Measurements from ENCODE around the gene CHAT.

The CHAT gene

DNA sequence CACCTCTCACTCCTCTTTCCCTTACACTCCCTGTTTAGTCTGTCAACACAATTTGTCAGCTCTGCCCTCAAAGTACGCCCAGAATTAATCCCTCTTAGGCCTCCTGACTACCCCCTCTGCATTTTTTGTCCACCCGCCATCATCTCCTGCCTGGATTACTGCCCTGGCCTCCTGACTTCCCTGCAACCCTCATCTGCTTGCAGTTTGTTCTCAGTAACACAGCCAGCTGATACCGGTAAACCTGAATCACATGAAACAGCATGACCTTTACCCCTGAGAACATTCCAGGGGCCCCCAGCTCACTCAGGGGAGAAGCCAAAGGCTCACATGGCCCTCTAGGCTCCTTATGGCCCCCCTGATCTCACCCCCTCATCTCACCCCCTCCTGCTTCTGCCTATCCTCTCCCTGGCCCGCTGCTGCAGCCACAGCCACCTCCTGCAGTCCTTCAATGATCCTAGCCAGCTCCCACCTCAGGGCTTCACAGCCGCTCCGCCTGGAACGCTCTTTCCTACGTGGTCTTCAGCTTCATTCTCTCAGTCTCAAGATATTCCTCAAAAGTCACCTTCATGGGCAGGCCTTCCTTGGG lies 74.5 kb downstream of the CHAT start:
- no peaks in the 10 kb centered on the region for H3K36me3 ChIP-seq (ENCODE audit: insufficient read depth, low read length)
- no peak overlapping the region for H3K4me2 ChIP-seq (ENCODE audit: low read depth, low read length, poor library complexity, severe bottlenecking)
- no peak overlapping the region for H3K9ac ChIP-seq (ENCODE audit: low read depth, low read length, poor library complexity, severe bottlenecking)
- H3K27me3 ChIP-seq (ENCODE audit: insufficient read depth, low read length, poor library complexity, severe bottlenecking) = no peaks in the 10 kb centered on the region
- H3K4me1 ChIP-seq (ENCODE audit: insufficient read depth, low read length, poor library complexity, severe bottlenecking) = no peaks in the 10 kb centered on the region
- no peaks in the 10 kb centered on the region for H3K79me2 ChIP-seq (ENCODE audit: insufficient read depth, low read length)
- no peaks in the 10 kb centered on the region for H3K9me2 ChIP-seq (replicated peaks; ENCODE audit: low read depth, low read length)
- H3K9me3 ChIP-seq (ENCODE audit: insufficient read depth, low read depth, low read length) = peaks cover 3% of the 10 kb centered on the region; the same call in 1 of the 2 replicates
- no peak overlapping the region for H3K4me3 ChIP-seq (ENCODE audit: low read length, poor library complexity, severe bottlenecking)
- TF ChIP-seq EZH2phosphoT487 (IDR thresholded peaks at IDR 0.05; ENCODE audit: borderline replicate concordance) = no peak
- TF ChIP-seq, protein P1, sequence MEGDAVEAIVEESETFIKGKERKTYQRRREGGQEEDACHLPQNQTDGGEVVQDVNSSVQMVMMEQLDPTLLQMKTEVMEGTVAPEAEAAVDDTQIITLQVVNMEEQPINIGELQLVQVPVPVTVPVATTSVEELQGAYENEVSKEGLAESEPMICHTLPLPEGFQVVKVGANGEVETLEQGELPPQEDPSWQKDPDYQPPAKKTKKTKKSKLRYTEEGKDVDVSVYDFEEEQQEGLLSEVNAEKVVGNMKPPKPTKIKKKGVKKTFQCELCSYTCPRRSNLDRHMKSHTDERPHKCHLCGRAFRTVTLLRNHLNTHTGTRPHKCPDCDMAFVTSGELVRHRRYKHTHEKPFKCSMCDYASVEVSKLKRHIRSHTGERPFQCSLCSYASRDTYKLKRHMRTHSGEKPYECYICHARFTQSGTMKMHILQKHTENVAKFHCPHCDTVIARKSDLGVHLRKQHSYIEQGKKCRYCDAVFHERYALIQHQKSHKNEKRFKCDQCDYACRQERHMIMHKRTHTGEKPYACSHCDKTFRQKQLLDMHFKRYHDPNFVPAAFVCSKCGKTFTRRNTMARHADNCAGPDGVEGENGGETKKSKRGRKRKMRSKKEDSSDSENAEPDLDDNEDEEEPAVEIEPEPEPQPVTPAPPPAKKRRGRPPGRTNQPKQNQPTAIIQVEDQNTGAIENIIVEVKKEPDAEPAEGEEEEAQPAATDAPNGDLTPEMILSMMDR (conservative IDR thresholded peaks at IDR 0.05; ENCODE audit: low read length) = no peak
- no peak overlapping the region for H2AFZ ChIP-seq (ENCODE audit: low read length)
- no peaks in the 10 kb centered on the region for H3F3A ChIP-seq (ENCODE audit: low read depth)
- H4K20me1 ChIP-seq (ENCODE audit: insufficient read depth, low read length, poor library complexity, severe bottlenecking) = no peaks in the 10 kb centered on the region

DNA sequence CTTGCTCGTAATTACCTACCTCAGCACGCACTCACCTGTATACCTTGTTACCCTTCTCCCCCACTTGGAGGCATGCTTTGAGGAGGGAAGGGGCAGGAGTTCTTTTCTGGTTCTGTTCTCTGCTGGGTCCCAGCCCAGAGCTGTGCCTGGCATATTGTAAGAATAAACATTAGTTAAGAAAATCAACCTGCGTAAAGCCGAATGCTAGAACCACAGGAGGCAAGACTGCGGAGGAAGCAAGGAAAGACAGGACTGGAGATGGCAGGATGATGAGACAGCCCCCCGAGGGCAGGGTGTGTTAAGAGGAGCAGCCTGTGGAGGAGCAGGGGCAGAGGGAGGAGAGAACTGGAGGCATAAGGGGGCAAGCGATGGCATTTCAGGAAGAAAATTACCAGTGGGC lies 75.1 kb downstream of the CHAT start:
- Histone ChIP-seq H3K9me2 (replicated peaks; ENCODE audit: low read depth, low read length) (no peaks in the 10 kb centered on the region), H3F3A (ENCODE audit: low read depth) (no peaks in the 10 kb centered on the region), H4K20me1 (ENCODE audit: insufficient read depth, low read length, poor library complexity, severe bottlenecking) (no peaks in the 10 kb centered on the region), H3K4me3 (ENCODE audit: low read length, poor library complexity, severe bottlenecking) (no peak overlapping the region), H3K9ac (ENCODE audit: low read depth, low read length, poor library complexity, severe bottlenecking) (no peak overlapping the region), H3K27me3 (ENCODE audit: insufficient read depth, low read length, poor library complexity, severe bottlenecking) (no peaks in the 10 kb centered on the region), H3K4me2 (ENCODE audit: low read depth, low read length, poor library complexity, severe bottlenecking) (no peak overlapping the region), H3K79me2 (ENCODE audit: insufficient read depth, low read length) (no peaks in the 10 kb centered on the region), H2AFZ (ENCODE audit: low read length) (no peak overlapping the region), H3K9me3 (ENCODE audit: insufficient read depth, low read depth, low read length) (peaks cover 3% of the 10 kb centered on the region; the same call in 1 of the 2 replicates), H3K36me3 (ENCODE audit: insufficient read depth, low read length) (no peaks in the 10 kb centered on the region), H3K4me1 (ENCODE audit: insufficient read depth, low read length, poor library complexity, severe bottlenecking) (no peaks in the 10 kb centered on the region)
- no peak for TF ChIP-seq EZH2phosphoT487 (IDR thresholded peaks at IDR 0.05; ENCODE audit: borderline replicate concordance)
- TF ChIP-seq, protein P1 (conservative IDR thresholded peaks at IDR 0.05; ENCODE audit: low read length) = no peak

DNA sequence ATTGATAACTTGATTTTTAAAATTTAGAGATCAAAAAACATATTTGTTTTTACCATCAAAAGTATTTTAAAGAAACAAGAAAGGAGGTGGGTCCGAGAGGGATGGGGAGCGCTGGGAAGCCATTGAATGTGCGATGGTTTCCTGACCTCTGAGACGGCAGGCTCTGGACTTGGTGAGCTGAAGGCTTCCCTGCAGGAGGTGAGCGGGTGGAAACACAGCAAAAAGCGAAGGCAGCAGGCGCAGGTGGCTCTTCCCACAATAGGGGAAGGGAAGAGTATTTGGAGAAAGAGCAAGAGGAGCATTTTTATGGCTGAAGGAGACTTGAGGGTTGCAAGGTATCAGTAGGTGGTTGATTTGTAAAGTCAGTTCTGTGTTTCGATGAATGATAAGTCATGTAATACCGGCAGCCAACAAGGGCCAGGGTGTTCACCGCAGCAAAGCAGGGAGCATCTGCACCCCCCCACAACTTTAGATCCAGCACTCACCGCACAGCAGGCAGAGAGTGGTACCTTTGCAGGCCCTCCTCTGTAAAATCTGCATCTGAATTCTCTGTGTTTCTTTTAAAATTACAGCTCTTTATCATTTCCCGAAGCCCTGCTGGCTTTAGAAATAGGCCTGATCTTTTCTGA lies 76.2 kb downstream of the CHAT start:
- Histone ChIP-seq H3K36me3 (ENCODE audit: insufficient read depth, low read length) (no peaks in the 10 kb centered on the region), H3K27me3 (ENCODE audit: insufficient read depth, low read length, poor library complexity, severe bottlenecking) (no peaks in the 10 kb centered on the region), H3K9me3 (ENCODE audit: insufficient read depth, low read depth, low read length) (peaks cover 3% of the 10 kb centered on the region; the same call in 1 of the 2 replicates), H3K79me2 (ENCODE audit: insufficient read depth, low read length) (no peaks in the 10 kb centered on the region), H3K4me2 (ENCODE audit: low read depth, low read length, poor library complexity, severe bottlenecking) (no peak overlapping the region), H3K9me2 (replicated peaks; ENCODE audit: low read depth, low read length) (no peaks in the 10 kb centered on the region), H3K9ac (ENCODE audit: low read depth, low read length, poor library complexity, severe bottlenecking) (no peak overlapping the region), H4K20me1 (ENCODE audit: insufficient read depth, low read length, poor library complexity, severe bottlenecking) (no peaks in the 10 kb centered on the region), H2AFZ (ENCODE audit: low read length) (no peak overlapping the region), H3K4me3 (ENCODE audit: low read length, poor library complexity, severe bottlenecking) (no peak overlapping the region), H3F3A (ENCODE audit: low read depth) (no peaks in the 10 kb centered on the region), H3K4me1 (ENCODE audit: insufficient read depth, low read length, poor library complexity, severe bottlenecking) (no peaks in the 10 kb centered on the region)
- no peak for TF ChIP-seq EZH2phosphoT487 (IDR thresholded peaks at IDR 0.05; ENCODE audit: borderline replicate concordance)
- TF ChIP-seq, protein P1 (conservative IDR thresholded peaks at IDR 0.05; ENCODE audit: low read length) = no peak
